NCI-H1694 (cell line): ENCODE data around the gene ADAMTS18.
"Not testable (repeated sequence)": the region's sequence is repeated elsewhere in the genome, so short reads cannot be mapped to it uniquely, and the experiment has no call there.

Experiments
- DNase-seq: peaks from one replicate; lab custom pipeline; 2025; lab: John Stamatoyannopoulos, UW

The ADAMTS18 gene

DNA sequence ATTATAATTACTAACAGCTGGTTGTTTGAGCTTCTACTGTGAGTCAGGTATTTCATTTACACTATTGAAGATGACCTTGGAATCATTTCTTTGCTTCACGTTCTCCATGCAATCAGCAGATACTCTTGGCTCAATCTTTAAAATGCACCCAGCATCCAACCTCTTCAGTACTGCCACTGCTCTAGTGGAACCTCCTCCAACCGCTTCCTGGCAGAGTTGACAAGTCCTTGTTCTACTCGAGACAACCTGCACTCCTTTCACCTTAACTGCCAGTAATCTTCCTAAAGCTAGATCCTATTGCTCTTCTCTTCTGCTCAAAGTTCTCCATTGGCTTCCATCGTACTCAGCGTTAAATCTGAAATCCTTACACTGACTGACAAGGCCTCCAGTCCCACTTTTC is 149.2 kb downstream of the ADAMTS18 start:
- DNase-seq = no peak

DNA sequence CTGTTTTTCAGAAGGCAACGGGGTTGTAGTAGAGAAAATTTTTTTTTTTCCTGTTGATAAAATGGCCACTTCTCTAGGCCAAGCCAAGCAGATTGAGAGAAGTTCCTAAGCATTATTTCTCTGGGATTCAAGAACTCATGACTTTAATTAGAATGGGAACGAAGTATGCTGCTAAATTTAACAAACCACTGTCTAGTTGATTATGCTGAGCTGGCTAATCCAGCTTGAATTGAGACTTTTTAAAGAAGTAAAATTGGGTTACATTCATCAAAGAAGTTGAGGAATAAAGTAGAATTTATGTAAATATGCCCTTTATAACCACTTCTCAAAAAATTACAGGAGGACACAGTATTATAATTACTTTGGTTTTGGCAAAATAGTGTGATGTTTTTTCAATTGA is 152.5 kb downstream of the ADAMTS18 start:
- DNase-seq = no peak

DNA sequence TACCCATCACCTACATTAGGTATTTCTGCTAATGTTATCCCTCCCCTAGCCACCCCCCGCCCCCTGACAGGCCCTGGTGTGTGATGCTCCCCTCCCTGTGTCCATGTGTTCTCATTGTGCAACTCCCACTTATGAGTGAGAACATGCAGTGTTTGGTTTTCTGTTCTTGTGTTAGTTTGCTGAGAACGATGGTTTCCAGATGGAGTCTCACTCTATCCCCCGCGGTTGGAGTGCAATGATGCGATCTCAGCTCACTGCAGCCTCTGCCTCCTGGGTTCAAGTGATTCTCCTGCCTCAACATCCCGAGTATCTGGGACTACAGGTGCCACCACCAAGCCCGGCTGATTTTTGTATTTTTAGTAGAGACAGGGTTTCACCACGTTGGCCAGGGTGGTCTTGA is 155.5 kb downstream of the ADAMTS18 start:
- DNase-seq = not testable (repeated sequence)

DNA sequence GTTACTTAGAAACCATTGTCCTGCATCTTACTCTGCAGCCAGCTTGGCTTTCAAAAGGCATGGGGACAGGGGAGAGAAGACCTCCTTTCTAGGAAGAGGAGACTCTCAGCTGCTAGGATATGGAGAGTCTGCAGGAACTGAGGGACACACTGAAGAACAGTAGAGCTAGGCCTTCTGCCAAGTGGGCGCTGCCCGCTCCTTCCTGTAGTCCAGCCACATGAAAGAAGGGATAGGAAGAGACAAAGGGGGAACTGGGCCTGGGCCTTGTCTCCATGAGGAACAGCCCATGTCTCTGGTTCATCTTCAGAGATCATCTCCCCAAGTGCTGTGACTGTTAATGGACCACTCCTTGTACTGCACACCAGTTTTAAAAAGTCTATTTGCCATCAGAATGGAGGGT is 157.3 kb downstream of the ADAMTS18 start:
- no peak for DNase-seq

DNA sequence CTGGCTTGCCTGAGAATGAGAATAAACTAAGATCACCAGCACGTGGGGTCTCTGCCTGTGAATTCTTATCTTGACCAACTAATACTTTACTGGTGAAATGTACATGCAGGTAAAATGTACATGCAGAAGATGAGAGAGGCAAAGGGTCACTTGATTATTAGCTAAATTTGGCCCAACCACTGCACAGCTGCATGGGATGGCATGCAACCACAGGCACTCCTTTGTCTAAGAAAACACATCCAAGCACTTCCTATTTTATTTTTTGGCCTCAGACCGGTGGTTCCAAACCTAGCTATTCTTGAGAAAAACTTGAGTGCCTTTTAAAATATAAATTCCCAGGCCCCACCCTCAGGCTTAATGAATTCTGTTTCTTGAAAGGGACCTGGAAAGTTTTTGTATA is 157.7 kb downstream of the ADAMTS18 start:
- DNase-seq = no peak

DNA sequence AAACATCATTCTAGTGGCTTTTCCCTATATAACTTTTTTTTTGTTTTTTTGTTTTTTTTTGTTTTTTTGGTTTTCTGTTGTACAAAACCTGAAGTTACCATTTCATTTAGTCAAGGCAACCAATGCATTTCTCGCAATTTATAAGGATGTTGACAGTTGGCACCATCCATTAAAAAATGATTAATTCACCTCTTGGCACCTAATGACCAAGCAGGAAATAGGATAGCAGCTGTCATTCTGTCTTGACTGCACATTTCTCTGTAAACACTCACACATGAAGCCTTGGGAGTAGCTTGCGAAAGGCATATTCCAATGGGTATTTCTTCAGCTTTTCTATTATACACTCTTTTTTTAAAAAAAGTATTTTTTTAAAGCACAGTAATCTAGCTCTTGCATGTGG is 158.2 kb downstream of the ADAMTS18 start:
- no peak for DNase-seq

DNA sequence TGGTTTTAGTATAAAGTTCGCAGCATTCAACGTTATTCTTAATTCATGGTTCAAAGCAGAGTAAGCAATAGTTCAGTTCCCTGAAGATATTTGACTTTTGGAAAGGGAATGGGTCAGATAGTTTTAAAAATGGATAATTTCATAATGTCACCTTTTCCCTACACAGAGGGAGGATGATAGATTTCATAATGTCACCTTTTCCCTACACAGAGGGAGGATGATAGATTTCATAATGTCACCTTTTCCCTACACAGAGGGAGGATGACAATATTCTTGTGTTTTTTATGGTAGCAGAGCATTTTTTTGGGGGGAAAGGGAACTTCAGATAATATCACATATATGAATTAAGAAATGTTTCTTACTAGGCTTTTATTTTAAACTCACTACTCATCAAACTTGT is 159.5 kb downstream of the ADAMTS18 start:
- DNase-seq = not testable (repeated sequence)

DNA sequence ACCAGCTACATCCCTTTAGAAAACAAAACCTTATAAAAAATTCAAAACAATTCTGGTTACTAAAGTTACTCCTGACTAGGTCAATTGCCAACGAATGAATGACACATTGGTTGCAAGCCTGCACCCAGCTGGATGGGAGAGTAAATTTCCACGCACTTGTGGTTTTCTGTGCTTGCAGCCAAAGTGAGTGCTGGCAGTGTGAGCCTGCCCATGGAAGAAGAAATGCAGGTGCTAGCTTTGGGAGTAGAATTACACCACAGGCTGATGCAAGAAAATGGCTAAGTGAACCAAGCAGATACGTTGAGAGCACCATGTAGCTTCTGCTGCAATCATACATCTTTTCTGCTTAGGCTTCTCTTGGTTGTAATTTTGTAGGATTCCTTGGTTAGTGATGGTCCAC is 161.0 kb downstream of the ADAMTS18 start:
- no peak for DNase-seq

DNA sequence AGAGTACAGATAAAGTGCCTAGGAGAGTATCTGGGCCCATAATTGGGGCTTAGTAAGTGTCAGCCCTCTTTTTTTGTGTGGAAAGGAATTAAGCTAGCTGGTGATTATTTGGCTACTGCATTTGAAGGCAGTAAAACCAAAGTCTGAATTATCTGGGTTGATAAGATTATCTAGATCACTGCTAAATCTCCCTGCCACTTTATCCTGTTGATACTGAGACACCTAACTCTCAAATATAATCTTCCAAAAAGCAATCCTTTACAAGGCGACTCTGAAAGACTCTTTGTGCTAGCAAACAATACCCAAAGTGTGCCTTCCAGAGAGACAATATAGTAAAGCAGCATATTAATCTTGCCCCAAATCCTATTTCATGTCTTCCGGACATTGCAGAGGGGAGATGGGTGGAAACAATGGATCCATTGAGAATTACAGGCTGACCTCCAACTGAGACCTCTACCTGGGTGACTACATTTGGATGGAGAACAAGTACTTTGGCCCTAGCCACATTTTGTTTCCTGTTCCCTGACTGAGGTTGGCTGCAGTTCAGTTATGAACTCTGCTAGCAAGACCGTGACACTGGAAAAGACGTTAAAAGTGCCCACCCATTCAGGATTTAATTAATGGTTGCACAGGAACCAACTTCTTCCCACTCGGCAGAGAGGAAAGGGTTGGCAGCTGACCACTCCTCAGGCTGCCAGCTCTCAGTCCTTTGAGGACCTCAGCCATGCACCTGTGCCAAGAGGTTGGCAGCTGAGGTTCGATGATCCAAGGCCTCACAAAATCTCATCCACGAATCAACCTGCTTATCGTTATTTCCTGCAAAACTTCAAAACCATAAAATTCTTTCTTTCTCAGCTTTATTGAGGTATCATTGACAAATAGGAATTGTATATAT is 163.1 kb downstream of the ADAMTS18 start:
- DNase-seq = no peak

DNA sequence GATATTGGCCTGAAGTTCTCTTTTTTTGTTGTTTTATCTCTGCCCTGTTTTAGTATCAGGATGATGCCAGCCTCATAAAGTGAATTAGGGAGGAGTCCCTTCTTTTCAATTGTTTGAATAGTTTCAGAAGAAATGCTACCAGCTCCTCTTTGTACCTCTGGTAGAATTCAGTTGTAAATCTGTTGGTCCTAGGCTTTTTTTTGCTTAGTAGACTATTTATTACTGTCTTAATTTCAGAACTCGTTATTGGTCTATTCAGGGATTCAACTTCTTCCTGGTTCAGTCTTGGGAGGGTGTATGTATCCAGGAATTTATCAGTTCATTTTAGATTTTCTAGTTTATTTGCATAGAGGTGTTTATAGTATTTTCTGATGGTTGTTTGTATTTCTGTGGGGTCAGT is 168.6 kb downstream of the ADAMTS18 start:
- not testable (repeated sequence) for DNase-seq

DNA sequence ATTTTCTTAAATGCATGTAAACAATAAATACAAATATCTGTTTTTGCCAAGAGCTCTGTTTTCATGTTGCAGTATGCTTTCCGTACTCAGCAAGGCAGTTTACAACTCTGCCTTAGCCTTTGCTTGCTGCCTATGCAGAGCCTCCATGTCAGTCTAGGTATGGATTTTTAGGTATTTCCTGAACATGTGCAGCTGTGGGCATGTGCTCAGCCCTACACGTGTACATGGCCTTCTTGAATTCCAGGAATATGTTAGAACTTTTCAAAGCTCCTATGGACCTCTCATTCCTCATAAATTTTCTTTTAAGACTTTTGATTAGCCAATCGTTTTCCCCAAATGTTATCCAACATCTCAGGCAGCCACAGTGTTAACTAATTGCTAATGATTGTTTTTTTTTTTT is 171.9 kb downstream of the ADAMTS18 start:
- DNase-seq = no peak

DNA sequence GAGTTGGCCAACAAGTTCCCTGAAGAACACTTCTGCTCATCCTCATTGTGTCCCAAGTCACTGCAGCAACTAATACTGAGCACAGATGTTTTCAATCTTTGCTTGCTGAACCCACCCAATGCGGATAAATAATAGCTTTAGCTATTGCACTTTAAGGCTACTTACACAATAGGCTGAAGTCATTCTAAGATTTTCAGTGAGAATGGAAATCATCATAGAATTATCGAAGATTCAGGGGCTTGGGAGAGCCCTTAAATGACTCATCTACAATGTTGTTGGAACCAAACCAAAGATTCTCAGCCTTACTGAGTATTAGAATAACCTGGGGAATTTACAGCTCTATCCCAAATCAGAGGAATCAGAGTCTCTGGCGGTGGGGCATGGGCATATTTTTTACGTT is 184.4 kb downstream of the ADAMTS18 start:
- no peak for DNase-seq

DNA sequence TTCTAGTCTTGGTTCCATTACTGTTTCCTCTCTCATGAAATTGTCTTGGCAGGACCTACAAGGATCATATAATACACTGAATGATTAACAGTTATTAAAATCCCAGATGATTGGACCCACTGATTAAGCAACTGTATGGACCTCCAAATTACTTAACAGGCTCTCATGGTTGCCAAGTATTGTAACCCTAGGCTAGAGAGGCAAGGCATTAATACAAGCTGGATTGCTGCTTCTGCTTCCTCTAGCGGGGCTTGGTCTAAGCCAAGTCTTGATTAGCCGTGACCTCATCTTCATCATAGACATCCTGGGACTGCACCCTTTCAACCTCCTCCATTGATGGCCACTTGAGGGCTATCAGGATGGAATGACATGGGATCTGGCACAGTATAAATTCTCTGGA is 188.7 kb downstream of the ADAMTS18 start:
- DNase-seq = no peak

DNA sequence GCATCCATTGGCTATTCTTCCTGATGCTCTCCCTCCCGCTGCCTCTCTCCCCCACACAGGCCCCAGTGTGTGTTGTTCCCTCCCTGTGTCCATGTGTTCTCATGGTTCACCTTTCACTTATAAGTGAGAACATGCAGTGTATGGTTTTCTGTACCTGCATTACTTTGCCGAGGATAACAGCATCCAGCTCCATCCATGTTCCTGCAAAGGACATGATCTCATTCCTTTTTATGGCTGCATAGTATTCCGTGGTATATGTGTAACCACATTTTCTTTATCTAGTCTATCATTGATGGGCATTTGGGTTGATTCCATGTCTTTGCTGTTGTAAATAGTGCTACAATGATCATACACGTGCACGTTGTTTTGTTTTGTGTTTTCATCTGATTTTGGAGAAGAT is 192.4 kb downstream of the ADAMTS18 start:
- DNase-seq = not testable (repeated sequence)

DNA sequence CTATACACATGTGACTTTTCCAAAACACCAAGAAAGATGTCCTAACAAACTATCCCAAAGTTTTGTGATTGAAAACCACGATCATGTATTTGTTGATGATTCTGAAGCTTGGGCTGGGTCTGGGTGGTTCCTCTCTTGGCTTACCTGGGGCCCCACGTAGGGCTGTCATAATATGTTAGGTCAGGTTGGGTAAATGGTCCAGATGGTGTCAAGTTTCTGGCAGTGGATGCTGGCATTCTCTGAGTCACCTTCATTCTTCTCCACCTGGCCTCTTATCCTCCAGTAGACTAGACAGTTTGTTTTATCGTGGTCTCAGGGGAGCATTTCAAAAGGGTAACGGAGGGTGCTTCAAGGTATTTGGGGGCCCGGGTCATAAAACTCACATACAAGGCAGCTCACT is 196.2 kb downstream of the ADAMTS18 start:
- DNase-seq = no peak

DNA sequence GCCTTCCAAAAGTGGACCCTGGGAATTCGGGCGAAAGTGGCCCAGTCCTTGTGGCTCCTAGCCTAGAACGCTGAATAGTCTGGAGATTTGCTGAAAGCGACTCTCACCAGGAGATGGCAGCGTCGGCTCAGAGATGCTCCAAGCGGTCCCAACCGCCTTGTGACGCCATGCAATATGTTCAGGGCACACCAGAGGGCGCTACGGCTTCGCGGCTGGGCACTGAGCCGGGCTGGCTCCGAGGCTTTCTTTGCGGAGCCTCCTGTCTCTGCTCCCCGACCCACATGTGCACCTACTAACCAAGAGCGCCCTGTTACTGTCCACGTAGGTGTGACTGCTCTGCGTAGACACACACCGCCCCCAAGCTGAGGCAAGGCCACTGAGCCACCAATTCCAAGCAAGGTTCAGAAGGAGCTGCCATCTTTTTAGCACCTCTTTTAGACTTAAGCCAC is 198.7 kb downstream of the ADAMTS18 start:
- DNase-seq = peak; percentile 70

DNA sequence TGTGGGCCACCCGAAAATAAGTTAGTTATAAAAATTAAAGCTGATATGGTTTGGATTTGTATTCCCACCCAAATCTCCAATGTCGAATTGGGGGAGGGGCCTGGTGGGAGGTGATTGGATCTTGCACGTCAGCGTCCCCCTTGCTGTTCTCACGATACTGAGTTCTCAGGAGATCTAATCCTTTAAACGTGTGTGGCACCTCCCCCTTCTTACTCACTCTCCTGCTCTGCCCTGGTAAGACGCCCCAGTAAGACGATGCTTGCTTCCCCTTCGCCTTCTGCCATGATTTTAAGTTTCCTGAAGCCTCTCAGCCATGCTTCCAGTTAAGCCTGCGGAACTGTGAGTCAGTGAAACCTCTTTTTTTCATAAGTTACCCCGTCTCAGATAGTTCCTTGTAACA is 200.2 kb downstream of the ADAMTS18 start:
- DNase-seq = no peak

DNA sequence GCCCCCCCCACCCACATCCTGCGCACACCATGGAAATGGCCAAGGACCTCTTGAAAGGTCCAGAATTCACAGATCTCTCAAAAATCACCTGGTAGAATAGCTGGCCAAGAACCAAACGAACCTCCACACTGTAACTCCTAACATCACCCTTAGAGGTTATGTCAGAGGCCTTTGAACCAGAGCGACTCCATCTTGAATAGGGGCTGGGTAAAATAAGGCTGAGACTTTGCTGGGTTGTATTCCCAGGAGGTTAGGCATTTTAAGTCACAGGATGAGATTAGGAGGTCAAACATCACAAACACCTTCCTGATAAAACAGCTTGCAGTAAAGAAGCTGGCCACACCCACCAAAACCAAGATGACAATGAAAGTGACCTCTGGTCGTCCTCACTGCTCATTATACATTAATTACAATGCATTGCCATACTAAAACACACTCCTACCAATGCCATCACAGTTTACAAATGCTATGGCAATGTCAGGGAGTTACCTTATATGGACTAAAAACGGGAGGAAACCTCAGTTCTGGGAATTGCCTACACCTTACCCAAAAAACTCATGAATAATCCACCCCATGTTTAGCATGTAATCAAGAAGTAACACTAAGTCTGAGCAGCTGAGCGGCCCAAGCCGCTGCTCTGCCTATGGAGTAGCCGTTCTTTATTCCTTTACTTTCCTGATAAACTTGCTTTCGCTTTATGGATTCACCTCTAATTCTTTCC is 200.9 kb downstream of the ADAMTS18 start:
- DNase-seq = no peak
